NCI-H187 (cell line): ENCODE data around the gene CLSTN2.
A peak's percentile ranks its signal among the peaks of the same experiment; 100 is the strongest.

ENCODE experiments used
- DNase-seq, 2 experiments: peaks; one replicate each; lab custom pipeline; 2025; lab: John Stamatoyannopoulos, UW

Gene CLSTN2

GRCh38 chr3:139935016-139935865, at the start of gene CLSTN2:
TSS of gene CLSTN2 (plus strand) at chr3:139935185.
- DNase-seq, result peak; percentile 66 to 67

- DNase-seq, result no peak
Measured at GRCh38 chr3:139887431-139887830, 47.6 kb upstream of the CLSTN2 start.

- DNase-seq, result no peak
Measured at GRCh38 chr3:139888561-139889140, 46.3 kb upstream of the CLSTN2 start.

GRCh38 chr3:139893267-139893962, 41.6 kb upstream of the CLSTN2 start:
- no peak for DNase-seq

GRCh38 chr3:139893963-139894642, 40.9 kb upstream of the CLSTN2 start:
- no peak for DNase-seq

- no peak for DNase-seq
Measured at GRCh38 chr3:139894643-139894989, 40.4 kb upstream of the CLSTN2 start.

- DNase-seq, result no peak
Measured at GRCh38 chr3:139897759-139898158, 37.2 kb upstream of the CLSTN2 start.

- no peak for DNase-seq
Measured at GRCh38 chr3:139906418-139906817, 28.6 kb upstream of the CLSTN2 start.

GRCh38 chr3:139909811-139910210, 25.2 kb upstream of the CLSTN2 start:
- DNase-seq, result no peak

- DNase-seq, result no peak
Measured at GRCh38 chr3:139916271-139916670, 18.7 kb upstream of the CLSTN2 start.

GRCh38 chr3:139917226-139917785, 17.7 kb upstream of the CLSTN2 start:
- no peak for DNase-seq

GRCh38 chr3:139928708-139929505, 6.1 kb upstream of the CLSTN2 start:
- DNase-seq, result no peak

GRCh38 chr3:139930211-139930610, 4.8 kb upstream of the CLSTN2 start:
- no peak for DNase-seq

GRCh38 chr3:139933766-139934165, 1.2 kb upstream of the CLSTN2 start:
- DNase-seq, result no peak

GRCh38 chr3:139934613-139935015, 371 bp upstream of the CLSTN2 start:
- DNase-seq, result peak; percentile 35 to 57

- peak in 1 of 2 experiments; percentile 13 for DNase-seq
Measured at GRCh38 chr3:139935866-139936817, 1.2 kb downstream of the CLSTN2 start.

- DNase-seq, result peak in 1 of 2 experiments; percentile 32
Measured at GRCh38 chr3:139937674-139938279, 2.8 kb downstream of the CLSTN2 start.

GRCh38 chr3:139939681-139940190, 4.8 kb downstream of the CLSTN2 start:
- DNase-seq, result no peak

- DNase-seq, result no peak
Measured at GRCh38 chr3:139940622-139941021, 5.6 kb downstream of the CLSTN2 start.
